ENCODE results near the gene SNTG2. TPM values are rescaled to one million over a fixed set of nuclear protein-coding genes. Genes with fewer than 3 reads are reported as not detected.

Gene SNTG2
- total RNA-seq, 1 experiment from 2014 or later, result not detected

DNA sequence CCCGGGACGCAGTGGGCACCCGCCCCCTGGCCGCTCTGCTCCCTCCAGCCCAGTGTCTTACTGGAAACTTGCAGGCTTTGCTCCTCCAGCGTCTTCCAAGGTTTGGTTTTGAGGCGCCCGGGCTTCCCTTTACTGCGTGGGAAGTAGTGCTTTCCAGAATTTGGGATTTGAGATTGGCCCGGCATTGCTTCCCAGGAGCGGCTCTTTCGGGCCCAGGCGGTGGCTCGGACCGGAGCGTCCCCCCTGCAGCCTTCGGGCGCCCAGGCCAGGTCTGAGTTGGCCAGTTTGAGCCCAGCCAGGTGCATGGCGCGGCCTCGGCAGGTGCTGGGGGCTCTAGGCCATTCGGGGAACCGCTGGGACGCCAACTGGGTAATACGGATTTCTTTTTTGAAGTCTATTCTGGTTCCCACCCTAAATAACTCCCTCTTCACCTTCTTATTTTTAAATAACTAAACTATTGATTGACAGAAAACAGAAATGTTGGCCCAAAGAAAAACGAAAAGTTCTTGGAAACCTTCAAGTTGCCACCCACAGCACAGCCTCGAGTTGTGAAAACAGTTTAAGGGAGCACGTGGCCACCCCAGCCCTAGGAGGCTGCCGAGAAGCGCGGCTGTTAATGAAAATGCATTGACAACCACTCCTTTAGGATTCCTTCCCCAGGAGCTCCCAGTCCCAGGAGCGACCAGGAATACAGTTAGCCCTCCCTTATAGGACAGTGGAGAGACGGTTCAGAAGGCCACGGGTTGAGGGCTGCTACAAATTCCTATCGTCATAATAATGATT lies 766 bp downstream of the SNTG2 start:
- DNase-seq (ENCODE audit: low read depth), result no peak

DNA sequence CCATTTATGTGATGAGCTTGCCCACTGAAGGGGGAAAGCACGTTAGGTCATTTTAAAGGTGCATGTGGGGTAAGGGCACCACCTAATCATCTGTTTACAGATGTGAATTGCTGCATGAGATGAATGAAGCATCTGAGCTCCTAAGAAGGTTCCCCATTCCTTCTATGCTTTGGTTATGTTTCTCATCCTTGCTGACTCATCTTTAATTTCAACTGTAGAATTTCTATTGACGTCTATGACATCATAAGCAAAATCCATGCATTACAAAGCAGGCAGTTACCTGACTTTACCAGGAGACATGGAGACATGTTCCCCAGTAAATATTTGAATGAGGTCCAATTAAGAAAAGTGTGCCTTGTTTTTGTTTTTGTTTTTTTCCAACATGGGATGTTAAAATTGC lies 2.8 kb downstream of the SNTG2 start:
- no peak for DNase-seq (ENCODE audit: low read depth)

DNA sequence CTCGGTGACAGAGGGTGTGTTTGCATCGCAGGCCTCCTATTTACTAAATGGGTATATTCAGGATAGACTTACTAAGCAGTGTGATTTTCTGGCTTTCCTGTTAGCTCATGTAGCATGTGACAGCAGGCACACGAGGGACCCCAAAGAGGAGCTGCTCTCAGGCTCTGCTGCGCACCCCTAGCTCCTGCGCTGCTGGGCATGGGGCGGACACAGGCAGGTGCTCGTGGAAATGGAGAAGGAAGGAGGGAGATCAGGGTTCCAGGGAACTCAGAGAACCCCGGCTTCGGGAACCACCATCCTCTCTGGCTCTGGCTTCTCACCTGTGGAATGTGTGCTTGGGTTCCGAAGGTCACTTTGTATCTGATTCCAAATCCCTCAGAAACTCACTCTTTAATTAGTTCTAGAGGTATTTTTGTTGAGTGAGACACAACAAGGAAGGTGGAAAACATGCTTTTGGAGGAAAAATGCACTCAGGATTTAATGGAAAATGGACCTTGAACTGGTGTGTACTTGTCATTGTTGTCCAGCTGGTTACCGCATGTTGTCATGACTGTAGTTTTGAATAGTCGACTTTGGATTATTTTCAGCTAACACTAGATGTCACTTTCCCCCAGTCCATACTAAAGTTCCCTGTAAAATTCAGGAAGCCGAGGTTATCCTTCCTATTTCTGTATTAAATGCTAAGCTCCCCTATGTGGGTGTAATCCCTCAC lies 3.5 kb downstream of the SNTG2 start:
- DNase-seq (ENCODE audit: low read depth), result no peak

DNA sequence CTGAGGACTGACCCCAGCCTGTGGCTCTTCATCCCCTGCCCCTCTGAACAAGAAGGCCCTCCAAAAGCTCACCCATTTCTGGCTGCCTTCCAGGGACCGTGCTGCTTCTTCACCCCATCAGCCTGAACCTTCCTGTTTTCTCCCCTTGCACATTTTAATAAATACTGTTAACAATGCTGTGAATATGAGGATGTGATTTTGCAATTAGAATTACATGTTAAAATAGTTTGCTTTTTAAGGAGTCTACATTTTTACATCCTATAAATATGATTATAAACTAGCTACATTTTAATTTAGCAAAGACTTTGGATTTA lies 4.0 kb downstream of the SNTG2 start:
- DNase-seq (ENCODE audit: low read depth), result no peak

DNA sequence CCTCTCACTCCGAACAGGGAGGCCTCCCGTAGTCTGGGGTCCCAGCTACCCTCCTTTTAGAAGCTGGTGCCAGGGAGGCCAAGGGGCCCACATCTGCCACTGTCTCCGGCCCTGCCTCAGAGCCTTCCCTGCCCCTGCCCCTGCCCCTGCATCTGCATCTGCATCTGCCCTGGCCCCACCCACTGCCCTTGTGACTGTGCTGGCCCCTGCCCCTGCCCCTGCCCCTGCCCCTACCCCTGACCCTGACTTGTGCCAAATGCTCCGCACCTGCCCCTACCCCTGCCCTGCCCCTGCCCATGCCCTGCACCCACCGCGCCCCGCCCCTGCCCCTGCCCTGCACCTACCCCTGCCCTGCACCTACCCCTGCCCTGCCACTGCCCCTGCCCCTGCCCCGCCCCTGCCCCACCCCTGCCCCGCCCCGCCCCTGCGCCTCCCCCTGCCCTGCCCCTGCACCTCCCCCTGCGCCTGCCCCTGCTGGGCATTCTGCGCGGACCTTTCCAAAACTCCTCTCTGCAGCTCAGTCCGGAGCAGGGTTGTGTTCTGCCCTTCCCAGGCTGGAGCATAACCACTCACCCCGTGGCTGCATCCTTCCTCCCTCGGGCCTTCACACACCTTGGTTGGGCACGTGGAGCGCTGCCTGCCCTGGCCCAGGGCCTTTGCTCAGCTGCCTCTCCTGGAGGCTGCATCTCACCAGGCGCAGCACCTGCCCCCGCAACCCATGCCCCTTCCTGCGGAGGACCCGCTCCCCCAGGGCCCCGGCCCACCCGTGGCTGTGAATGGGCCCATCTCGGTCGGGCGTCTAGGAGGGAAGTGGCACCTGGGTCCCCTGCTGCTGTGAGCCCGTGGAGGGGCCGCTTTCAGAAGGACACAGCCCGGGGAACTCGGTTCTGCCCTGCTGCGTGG lies 5.4 kb downstream of the SNTG2 start:
- no peak for DNase-seq (ENCODE audit: low read depth)

DNA sequence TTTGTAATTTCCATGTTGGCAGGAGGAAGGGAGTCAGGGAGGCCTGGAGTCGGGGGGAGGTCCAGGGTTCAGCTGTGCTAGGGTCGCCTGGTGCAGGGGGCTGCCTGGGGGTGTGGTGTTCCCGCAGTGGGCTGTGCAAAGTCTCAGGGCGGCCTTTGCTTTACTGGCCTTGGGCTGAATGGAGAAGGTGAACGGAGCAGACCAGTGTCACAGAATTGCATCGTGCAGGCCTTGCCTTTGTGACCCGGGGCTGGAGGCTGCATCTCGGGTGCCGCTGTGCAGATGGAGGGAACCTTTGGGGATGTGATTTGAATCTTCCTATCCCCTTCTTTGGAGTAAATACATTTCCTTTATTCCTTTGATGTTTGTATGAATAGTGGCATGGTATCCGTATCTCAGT lies 8.8 kb downstream of the SNTG2 start:
- DNase-seq (ENCODE audit: low read depth), result no peak

DNA sequence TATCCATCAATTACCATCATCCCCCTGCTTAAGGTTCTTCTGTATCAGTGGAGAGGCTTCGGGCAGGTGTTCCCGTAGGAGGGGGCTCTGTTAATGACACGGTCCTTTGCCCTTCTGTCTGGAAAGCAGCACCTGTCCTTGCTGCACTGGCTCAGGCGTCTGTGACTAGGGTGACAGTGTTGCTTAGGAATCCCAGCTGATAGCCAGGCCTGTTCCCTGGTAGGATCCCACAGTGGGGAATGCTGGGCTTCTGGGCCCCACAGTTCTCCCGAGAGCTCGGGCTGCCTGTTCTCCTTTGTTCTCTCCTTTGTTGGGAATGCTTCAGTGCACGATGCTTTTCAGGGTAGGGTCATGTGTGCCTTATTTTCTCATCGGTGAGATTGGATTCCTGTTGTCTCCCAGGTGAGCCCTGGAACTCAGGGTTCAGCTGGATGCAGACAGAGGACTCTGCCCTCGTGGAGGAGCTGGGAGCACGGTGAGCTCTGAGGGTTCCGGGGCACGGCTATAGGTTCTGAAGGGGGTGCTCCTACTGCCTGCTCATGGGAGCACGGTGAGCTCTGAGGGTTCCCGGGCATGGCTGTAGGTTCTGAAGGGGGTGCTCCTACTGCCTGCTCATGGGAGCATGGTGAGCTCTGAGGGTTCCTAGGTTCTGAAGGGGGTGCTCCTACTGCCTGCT lies 9.6 kb downstream of the SNTG2 start:
- DNase-seq (ENCODE audit: low read depth), result no peak

DNA sequence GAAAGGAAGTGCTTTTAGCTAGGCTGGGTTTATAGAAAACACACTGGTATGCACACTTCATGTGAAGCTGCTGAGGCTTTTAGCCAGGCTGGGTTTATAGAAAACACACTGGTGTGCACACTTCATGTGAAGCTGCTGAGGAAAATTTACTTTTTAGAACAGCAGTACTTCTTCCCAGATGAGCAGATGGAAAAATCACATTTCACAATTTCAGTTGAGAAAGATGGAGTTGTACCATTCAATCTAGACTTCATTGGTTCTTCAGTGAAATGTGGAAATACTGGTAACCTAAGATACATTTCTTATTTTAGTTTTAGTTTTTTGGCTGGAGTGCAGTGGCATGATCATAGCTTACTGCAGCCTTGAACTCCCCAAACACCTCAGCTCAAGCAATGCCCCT lies 11.1 kb downstream of the SNTG2 start:
- no peak for DNase-seq (ENCODE audit: low read depth)

DNA sequence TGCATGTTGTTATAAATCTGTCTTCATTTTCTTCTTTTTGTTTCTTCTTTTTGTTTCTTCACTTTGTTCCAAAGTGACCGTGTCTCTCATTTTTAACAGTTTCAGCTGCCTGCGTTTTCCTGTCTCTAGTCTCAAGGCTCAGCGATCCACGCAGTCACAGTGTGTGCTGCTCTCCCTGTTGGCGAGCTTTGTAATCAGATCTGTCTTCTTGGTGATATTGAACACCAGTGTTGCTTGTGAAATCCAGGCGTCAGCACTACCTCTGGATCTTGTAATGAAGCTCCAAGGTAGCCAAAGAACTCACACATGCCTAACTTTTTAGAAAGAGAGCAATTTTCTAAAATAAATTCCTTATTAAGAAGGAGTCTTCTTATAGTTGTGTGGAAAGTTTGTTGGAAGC lies 13.2 kb downstream of the SNTG2 start:
- DNase-seq (ENCODE audit: low read depth), result no peak

DNA sequence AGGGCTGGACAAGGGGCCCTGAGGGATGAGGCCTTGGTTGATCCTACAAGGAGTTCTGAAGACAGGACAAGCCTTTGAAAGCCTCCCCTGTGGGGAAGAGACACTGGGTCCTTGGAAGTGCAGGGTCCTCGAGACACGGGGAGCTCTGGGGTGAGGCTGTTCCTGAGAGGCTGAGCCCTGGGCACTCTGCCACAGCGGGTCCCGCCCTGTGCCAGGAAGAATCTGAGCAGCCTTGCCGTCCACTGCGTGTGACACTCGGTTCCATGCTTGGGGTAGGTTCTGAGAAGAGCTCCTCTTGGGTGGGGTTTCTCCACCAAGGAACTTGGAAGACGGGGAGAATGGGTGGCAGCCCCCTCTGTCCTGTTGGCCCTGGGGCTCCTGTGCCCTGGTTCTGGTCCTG lies 13.9 kb downstream of the SNTG2 start:
- DNase-seq (ENCODE audit: low read depth), result no peak

DNA sequence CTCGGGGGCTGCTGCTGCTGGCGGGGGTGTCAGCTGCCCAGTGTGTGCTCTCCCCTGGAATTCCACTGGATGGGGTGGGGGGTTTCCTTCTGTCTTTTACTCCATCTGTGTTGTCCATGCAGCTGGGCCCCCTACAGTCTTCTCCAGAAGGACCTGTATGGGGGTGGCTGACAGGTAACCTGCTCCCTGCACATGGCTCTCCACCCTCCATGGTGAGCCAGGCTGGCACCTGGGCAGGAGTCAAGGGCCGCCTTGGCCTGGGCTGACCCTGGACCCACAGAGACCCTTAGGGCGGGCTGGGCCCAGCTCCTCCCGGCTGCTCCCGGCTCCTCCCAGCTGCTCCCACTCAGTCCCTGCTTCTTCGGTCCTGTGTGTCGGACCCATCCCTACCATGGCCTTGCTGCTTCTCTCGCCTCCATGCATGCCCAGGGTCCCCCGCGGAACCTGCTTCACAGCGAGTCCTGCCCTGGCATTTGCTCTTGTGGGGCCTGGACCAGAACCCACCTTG lies 15.0 kb downstream of the SNTG2 start:
- no peak for DNase-seq (ENCODE audit: low read depth)

DNA sequence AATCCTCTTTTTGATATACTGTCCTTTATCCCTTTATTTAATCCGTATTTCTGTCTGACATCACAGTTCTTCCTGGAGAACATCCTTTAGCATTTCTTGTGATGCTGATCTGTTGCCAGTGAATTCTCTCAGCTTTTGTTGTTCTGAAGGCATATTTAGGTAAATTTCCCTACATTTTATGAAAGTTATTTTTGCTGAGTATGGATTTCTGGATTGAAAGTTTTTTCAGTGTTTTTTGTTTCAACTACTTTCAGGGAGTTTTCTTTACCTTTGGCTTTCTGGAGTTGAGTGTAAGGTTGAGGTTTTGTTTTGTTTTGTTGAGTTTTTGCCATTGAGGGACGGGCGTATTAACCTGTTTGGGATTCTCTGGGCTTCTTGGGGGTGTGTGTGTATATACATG lies 22.5 kb downstream of the SNTG2 start:
- no peak for DNase-seq (ENCODE audit: low read depth)

DNA sequence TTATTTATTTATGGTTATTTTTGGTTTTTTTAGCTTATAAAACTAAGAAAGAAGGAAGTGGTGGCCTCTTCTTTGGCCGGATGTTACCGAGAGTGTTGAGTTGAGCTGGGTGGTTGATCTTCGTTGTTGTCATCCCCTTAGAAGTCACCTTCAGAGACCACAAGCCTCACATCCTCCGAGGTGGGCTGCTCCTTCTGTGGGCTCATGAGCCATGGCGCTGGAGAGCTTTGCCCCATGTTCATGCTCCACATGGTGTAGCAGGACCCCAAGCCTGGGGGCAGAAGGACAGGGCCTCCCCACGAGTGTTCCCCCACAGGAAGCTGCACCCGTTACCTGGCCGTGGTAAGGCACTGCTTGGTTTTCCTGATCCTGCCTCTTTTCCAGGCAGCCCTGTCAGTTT lies 23.4 kb downstream of the SNTG2 start:
- DNase-seq (ENCODE audit: low read depth), result no peak

DNA sequence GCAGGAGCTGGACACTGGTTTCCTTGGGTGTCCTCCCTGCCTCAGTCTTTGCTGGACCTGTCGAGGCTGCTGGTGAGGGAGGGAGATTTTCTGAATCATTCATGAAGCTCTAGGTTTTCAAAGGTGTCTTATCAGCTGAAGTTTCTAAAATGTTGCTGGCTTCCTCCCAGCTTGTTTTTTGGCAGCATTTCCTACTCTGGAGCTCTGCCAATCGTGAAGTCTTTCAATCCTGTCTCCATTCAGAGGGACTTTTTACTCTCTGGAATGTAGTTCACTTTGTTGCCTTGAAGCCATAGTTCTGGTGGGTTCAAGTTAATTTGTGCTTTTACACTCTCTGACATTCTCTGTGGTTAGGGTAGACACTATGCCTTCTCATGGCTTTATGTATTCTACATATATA lies 23.9 kb downstream of the SNTG2 start:
- DNase-seq (ENCODE audit: low read depth), result no peak

DNA sequence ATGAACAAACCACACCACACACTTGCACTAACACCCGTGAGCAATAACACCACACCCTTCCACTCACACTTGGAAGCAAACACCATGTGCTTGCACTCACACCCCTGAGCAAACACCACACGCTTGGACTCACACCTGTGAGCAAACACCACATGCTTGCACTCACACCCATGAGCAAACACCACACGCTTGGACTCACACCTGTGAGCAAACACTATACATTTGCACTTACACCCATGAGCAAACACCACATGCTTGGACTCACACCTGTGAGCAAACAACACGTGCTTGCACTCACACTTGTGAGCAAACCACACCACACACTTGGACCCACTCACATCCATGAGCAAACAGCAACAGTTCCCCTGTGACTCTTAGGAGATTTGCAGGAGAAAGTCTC lies 24.4 kb downstream of the SNTG2 start:
- DNase-seq (ENCODE audit: low read depth), result no peak

DNA sequence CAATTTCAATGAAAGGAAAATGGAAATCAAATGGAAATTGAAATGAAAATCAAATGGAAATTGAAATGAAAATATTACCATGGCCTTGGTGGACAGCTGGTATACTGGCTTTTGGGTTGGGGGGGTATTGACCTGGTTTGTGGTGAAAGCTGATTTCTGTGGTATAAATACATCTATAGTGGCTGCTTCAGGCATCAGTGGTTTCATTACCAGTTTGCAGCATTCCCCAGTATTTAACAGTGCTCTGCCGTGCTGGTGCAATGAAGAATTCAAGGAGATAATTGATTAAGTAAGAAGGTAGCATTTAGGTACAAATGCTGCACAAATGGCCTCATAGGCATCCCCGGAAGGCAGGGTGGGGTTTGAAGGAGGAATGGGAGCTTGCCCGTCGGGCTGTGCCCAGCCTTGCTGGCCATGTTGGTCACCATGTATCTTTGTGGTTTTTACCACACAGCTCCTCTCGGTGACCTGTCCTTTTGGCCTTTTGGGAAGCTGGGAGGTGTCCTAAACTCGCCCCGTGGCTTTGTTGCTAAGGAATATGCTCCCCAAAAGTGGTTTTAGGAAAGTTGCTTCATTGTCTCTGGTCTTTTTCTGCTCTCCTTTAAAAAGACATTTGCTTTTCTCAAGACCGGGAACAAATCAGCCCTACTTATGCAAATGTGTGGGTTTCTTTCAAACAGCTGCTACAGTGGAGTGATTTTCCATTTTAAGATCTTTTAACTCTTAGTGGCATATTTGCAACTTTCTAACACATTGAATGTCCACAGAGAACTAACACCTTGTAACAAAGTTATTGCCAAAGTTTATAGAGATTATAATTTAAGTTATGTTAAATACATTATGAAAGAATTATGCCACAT lies 28.6 kb downstream of the SNTG2 start:
- no peak for DNase-seq (ENCODE audit: low read depth)

DNA sequence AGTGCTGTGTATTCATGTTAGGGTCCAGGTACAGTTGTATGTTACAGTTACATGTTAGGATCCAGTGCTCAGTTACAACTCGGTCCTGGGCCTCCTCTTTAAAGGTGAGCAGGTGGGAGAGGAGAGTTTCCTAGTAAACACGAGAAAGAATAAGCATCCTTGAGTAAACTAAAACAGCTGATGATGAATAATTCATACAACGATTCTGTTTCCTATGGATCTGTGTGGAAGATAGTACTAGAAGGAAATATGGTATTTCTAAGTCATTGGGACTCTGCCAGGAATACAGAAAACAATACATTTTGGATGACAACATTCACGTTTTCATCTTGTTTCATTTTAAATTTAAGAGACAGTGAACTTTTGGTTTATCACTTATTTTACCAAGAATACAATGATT lies 29.5 kb downstream of the SNTG2 start:
- DNase-seq (ENCODE audit: low read depth), result no peak

DNA sequence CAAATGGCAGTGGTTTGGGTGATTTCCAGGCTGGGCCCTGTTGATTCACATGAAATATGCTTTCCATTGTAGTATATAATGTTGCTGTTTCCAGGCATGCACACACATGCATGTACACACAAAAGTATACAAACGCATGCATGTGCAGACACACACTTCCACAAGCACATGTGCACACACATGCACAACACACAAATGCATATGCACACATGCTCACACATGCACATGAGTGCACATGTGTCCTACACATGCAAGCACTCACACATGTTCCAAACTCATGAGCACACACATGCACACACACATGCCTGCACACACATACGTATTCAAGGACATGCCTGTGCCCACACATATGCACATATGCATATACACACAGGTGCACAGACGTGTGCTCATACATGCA lies 30.6 kb downstream of the SNTG2 start:
- DNase-seq (ENCODE audit: low read depth), result no peak

DNA sequence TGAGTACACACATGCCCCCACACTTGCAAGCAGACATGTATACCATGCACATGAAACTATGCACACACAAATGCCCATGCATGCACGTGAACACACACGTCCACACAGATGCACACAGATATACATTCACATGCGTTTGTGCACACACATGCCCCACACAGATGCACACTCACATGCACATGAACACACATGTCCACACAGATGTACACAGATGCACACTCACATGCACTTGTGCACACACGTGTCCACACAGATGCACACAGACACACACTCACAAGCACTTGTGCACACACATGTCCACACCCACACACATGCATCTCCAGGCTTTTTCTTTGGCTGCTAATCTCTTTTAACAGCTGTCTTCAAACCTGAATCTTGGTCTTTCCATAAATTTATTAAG lies 31.1 kb downstream of the SNTG2 start:
- no peak for DNase-seq (ENCODE audit: low read depth)

DNA sequence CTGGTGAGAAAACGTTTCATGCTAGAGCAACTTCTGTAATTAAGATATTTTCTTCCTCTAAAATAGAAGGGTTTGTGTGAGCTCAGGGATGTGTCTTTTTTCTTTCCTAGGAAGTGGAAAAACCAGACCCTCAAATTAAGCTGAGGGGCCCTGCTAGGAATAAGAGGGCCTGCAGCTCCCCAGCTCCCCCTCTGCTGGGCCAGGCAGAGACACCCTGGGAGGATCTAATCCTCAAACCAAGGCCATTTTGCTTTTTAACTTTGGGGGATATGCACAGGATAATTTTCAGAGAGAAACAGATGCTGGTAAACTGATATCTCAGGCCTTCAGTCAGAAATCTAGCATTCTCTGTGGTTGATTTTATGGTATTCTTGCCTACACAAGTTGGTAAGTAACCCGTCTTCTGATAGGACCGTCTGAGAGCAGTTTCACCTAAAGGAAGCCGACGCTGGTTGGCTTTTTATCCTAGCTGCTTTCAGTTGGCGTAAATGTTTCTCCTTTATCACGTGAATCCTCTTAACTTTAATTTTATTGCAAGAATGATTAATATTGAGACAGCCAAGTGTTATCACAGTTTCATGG lies 34.8 kb downstream of the SNTG2 start:
- DNase-seq (ENCODE audit: low read depth), result no peak

All from HT1080 (cell line).